NCI-H1048 (cell line): ENCODE results near the gene HCK.

Experiments used
- DNase-seq: peaks from one replicate; lab custom pipeline; 2025; lab: John Stamatoyannopoulos, UW

HCK gene

DNA sequence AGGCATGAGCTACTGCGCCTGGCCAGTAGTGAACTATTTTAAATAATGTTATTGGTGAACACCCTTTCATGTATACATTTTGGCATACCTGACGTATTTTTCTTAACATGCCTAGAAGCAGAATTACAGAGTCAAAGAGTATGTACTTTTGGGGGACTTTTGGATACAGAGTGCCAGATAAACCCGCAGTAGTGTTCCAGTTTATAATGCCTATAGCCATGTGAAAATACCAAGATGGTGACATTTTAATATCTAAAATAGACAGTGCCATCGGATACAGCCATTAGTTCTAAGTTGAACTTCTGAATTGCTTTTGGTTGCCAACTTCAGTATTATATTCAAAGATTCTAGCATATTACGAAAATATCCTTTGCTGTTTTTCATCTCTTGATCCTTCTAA lies 77.8 kb downstream of the HCK start:
- DNase-seq = no peak

DNA sequence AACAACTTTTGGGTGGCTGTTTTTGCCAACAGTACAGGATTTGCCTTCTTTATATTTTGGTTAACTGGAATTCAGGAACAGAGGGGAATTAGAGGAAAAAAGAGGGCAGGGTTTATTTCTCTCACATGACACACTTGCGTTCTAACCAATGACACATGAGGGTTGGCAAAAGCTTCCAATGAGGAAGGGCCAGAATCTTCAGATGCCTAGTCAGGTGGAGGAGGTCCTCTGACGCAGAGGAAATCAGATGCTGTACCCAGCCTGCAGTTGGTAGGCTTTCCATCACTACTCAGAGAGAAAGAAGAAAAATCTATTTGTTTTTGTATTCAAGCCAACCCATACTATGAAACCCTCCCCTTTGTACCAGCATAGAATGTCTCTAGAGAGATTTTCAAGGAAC lies 78.3 kb downstream of the HCK start:
- DNase-seq = no peak

DNA sequence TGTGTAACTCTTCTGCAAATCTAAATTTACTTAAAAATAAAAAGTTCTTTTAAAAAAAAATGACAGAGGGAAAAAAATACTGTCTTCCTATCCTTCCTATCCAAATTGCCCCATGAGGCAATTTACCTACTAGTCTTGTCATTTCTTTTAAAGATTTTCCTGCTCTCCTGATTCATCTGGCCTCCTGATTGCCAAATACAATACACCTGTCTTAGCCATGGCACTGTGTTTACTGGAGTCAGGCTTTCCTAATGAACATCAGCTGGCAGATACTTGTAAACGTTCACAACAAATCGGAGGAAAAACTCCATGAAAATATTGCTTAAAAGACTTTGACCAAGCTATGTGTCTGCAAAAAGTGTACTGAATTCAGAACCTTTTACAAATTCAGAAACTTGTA lies 78.9 kb downstream of the HCK start:
- DNase-seq = no peak

DNA sequence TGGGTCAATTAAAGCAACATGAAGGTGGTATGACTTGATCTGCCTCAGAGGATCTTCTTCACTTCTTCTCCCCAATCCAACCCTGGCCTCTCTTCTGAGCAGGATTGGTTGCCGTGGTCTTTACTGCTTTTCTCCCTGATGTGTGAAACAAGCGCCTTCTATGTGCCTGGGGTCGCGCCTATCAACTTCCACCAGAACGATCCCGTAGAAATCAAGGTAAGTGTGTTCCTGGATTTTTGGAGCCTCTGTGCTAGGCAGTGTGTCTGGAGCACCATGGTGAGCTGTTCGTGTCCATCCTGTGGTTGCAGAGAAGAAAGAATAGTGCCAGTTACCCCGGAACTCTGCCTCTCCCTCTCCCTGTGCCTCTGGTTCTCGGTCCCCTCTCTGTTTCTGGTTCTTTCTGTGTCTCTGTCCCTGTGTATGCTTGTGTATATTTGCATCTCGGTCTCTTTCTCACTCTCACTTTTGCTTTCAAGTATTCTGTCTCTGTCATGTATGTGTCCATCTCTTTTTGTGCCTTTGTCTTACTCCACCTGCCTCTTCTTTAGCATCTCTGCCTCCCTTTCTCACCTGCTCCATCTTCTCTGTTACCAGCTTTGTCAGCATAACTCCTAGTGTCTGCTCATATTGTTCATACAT lies 81.0 kb downstream of the HCK start:
- no peak for DNase-seq

DNA sequence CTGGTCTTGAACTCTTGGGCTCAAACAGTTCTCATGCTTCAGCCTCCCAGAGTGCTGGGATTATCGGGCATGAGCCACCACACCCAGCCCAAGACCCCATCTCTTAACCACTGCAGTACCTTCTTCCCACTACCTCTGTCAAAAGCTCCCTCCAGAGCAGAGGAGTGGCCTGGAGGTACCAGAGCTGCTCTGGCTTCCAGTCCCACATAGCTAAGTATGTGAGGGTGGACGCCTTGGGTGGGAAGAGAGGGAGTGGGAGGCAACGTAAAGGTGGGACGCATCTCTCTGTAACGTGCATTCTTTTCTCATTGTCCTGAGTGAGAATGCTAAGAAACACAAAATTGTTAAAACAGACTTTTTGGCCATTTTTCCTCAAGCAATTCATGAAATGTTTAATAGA lies 82.0 kb downstream of the HCK start:
- no peak for DNase-seq

DNA sequence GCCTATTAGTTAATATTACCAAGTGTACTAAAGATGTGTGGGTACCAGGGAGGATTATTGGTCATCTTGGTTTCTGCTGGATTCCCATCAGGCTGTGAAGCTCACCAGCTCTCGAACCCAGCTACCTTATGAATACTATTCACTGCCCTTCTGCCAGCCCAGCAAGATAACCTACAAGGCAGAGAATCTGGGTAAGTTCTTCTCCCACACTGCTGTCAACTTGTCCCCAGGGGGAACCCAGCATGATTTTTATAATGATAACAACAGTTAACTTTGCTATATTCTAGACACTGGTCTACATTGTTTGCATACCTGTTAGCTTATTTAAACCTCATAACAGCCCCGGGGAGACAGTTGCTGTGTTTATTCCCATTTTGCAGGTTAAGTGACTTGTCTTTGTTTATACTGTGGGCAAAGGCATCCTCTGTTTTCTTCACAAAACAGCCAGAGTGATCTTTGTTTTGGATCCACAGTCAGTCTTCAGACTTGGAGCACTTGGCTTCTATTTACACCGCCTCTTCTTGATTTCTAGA lies 84.0 kb downstream of the HCK start:
- DNase-seq = no peak

DNA sequence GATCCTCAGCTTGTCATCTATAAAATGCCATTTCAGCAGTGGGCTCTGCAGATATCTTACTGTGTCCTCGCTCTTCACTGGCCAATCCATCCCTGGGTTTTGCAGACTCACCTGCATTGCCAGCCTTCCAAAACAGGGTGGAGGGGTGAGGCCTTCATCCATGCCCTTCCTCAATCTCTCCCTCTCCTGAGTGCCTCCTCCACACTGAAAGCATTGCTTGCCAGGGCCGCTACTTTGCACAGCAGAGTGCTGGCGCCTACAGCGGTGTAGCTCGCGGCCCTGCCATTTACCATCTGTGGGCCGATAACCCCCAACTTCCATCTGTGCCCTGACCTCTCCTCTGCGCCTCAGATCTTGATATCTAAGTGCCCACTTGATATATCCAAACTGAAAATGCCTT lies 86.9 kb downstream of the HCK start:
- no peak for DNase-seq

DNA sequence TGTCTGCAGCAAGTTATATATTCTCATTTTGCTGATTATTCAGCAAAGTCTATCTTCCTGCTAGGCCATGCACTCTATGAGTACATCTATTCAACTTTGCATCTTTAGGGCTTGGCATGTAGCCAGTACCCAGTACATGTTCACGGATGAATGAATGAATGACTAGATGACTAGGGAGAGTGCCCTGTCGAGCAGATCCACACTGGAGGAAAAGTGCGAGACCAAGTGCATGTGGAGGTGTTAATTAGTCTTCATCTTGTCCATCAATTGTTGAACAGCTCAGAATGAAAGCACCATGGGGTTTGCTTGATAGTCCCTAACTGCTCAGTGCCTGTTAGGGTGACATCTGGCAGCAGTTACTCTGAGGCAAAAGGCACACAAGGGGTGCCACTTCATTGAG lies 87.9 kb downstream of the HCK start:
- DNase-seq = no peak

DNA sequence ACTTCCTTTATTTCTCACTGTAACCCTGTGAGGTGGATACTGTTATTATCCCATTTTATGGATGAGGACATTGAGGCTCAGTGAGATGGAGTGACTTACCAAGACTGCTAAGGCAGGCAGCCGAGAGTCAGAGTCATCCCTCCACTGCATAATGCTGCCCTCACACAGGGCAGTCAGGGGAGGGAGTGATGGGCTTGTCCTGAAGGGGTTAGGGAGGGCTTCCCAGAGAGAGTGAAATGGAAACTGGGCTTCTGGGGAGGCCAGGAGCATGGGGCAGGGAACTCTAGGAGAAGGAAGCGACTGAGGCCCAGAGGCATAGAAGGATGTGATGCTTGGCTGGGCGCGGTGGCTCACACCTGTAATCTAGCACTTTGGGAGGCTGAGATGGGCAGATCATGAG lies 88.6 kb downstream of the HCK start:
- no peak for DNase-seq

DNA sequence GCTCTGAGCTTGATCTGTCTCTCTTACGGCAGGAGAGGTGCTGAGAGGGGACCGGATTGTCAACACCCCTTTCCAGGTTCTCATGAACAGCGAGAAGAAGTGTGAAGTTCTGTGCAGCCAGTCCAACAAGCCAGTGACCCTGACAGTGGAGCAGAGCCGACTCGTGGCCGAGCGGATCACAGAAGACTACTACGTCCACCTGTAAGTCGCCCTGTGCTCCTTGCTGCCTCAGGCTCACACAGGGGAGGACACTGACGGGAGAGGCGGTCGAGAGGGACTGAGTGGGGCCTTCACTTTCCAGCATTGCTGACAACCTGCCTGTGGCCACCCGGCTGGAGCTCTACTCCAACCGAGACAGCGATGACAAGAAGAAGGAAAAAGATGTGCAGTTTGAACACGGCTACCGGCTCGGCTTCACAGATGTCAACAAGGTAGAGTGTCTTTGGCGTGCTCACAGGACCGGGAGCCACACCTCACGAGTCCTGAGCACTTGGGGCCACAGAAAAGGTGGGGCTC lies 89.5 kb downstream of the HCK start:
- no peak for DNase-seq

DNA sequence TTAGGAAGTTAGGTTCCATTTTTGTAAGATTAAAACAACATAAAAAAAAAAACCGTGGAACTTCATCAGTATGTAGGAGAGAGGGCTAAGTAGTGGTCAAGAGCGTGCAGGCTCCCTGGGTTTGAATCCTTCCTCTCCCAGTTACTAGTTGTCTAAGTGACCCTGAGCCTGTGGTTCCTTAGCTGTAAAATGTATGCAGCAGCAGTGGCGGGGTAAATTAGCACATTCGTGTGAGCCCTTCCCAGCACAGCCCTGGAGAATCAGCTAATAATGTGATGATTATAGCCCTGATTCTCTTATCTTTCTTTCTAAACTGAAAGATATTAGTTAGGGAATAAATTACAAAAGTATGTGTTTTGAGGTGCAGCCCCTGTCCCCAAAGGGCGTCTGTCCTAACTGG lies 90.0 kb downstream of the HCK start:
- DNase-seq = no peak

DNA sequence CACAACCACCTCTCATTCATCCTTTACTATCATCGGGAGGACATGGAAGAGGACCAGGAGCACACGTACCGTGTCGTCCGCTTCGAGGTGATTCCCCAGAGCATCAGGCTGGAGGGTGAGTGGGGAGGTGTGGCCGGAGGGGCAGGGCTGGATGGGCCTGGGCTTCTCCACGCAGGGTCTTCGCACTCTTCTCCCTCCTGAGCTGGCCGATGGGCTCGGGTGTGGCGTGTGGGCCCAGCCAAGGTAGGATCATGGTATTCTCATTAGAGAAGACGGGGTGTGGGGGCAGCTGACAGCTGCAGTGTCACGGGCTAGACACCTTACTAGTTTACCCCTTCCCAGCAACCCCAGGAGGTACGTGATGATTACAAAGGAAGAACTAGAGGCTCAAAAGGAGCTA lies 90.9 kb downstream of the HCK start:
- no peak for DNase-seq

DNA sequence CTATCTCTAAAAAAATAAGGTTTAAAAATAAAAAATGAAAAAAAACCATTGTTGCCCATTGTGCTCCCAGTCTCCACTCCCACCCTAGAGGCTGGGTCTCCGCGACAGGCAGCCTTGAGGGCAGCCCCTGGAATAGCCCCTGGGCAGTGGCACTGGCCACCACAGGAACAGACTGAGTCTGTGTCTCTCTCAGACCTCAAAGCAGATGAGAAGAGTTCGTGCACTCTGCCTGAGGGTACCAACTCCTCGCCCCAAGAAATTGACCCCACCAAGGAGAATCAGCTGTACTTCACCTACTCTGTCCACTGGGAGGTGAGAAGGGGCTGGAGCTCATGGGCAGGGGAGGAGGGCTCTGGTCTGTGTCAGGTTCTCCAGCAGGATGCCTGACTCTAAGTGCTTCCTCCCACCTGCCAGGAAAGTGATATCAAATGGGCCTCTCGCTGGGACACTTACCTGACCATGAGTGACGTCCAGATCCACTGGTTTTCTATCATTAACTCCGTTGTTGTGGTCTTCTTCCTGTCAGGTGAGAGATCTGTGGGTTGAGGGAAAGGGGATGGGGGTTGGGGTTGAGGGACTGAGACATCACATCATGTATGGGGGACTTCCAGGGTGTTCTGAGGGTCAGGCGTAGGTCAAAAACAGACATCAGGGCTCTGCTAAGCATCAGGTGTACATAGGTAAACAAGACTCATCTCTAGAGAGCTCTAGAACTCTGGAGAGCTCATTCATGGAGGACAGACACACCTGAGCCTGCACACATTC lies 93.0 kb downstream of the HCK start:
- no peak for DNase-seq

DNA sequence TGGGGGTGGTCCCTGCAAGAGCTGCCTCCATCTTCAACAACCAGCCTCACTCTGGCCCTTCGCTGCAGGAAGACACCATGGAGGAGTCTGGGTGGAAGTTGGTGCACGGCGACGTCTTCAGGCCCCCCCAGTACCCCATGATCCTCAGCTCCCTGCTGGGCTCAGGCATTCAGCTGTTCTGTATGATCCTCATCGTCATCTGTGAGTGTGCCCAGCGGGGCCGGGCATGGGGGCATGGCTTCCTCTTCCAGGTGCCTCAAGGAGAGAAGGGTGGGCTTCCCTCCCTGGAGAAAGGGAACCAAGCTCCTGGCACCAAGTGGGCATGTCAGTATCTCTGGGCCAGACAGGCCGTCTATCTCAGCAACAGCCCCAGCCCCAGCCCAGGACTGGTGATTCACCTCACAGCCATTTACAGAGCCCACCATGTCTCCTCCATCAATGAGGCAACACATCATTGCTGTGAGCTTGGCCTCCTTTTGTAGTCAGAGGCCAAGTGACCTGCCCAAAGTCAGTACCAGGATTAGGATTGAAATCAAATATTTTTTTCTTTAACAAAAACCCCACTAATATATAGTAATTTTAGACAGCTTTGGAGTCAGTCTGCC lies 97.6 kb downstream of the HCK start:
- no peak for DNase-seq

DNA sequence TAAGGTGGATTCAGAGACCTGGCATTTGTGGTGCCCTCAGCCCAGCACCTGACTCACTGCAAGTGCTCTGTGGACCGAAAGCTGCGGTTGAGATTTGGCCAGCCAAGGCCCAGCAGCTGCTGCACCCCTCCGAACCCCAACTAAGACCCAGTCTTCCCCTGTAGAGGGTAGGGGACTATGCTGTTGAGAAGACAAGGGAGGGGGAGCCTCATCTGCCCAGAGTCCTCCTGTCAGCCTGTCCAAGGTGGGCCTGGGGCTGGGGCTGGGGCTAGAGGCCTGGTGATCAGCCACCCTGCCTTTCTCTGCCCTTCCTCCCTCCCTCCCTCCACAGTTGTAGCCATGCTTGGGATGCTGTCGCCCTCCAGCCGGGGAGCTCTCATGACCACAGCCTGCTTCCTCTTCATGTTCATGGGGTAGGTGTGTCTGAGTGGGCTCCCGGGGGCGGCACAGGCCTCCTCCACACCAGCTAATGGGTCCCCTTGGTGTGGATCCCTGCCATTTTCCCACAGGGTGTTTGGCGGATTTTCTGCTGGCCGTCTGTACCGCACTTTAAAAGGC lies 98.3 kb downstream of the HCK start:
- DNase-seq = no peak
